Testis (tissue), 2 donors: Measurements from ENCODE around the gene DLG1.

ENCODE experiments used
- CTCF ChIP-seq, 3 experiments: fragments of 450-650 bp in 2 of 3; fragments of 200-600 bp in 1 of 3; sonication (generic) in 1 of 3; IDR thresholded peaks; one replicate each; pipeline ENCODE4 v1.5.1; 2016 to 2019; ENCODE audit warnings: antibody characterized with exemption in 3 of 3, mild to moderate bottlenecking in 2 of 3, moderate library complexity in 1 of 3
- POLR2A ChIP-seq: fragments of 450-650 bp; IDR thresholded peaks from one replicate; pipeline ENCODE4 v1.6.1; 2017; ENCODE audit warnings: antibody characterized with exemption, mild to moderate bottlenecking, moderate library complexity

DNA sequence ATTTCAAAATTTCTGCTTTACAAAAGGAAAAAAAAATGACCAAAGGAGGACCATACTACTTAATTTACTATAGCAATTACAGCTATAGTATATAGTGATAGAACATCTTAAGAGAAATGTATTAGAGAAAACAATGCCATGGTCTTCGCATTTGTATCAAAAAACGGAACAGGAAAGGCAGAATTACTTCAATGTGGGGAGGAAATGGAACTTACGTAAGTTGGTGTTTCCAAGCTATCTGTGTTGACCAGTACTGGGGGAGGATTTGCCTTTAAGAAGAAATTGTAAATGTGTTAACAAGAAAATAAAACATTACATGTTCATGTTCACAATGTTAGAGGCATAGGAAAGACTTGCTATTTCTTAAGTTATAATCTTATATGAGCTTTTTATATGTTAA lies 148.9 kb downstream of the DLG1 start:
- no peak for TF ChIP-seq CTCF (IDR thresholded peaks at IDR 0.05)
- TF ChIP-seq POLR2A: no peak
